Ramos (cell line): Measurements from ENCODE around the gene USPL1.
"Not testable (repeated sequence)": the region's sequence is repeated elsewhere in the genome, so short reads cannot be mapped to it uniquely, and the experiment has no call there.

Source experiments
- in situ Hi-C: fragments of 300-500 bp; cut with MboI; formaldehyde crosslinking; loops from one replicate; pipeline ENCODE4 v1.14.3; 2022; ENCODE audit warnings: low sequenced_read_pairs; ENCODE audit not compliant: unreplicated experiment

The USPL1 gene

DNA sequence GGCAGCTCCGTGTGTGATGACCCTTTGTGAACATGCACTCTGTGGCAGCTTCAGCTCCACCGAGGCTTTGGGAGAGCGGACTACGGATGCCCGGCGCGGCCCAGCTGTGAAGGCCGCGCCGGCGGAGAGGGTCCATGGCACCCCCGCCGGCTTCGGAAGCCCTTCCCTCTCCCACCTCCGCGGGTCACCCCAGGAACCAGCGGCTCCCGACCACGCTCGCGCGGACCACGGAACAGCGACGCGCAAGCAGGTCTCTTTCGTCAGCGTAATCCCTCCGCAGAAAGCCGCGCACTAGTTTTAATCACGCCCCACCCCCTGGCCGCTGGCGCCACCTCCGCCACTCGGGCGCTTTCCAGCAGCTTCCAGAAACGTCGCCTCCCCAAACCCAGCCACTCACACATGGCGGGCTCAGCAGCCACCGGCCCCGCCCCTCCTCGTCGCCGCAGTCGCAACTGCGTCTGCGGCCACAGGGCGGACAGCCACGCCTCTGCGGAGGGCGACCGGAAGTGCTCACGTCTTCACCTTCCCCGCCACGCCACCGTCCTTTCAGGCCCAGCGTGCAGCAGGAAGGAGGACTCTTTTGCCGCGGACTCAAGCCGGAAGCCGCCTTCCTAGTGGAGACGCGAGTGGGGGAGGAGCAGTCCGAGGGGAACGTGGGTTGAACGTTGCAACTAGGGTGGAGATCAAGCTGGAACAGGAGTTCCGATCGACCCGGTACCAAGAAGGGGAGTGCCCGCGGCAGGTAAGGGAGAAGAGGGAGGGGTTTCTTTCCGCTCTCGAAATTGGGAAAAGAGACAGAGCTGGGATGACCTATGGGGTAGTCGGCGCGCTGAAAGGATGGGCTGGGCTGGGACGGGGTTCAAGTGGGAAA lies at the start of gene USPL1:
TSS of gene USPL1 (plus strand) at position 606 of the 871 bp plus-strand sequence. CDS start 3,221 bp downstream, outside the sequence.
- in situ Hi-C loops, result no loop called here

DNA sequence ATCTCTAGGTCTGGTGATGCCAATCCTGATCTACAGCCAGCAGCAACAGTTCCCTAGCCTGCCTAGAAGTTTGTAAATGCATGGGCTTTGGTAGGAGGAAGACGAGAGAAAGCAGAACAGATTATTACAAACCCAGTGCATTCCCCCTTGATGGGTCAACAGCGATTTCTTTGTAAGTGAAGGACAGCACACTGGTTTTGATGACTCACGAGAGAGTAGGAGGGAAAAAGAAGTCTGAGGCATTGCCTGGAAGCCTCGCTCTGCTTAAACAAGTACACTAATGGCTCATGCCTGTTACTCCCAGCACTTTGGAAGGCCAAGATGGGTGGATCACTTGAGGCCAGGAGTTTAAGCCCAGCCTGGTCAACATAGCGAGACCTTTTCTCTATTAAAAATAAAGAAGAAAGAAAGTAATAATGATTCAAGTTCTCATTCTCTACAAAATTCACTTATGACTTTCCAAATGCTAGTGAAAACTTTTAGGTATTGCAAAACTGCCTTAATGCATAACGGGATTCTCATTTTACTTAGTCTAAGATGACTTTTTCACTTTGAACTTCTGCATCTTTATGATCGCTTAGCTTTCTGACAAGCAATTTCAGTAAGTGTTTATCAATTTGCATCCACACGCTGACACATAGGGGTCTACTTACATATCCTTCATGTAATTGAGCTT lies 47.7 kb upstream of the USPL1 start:
- in situ Hi-C loops, result loop anchor here (25.0 kb wide), 2 partner anchors 208 to 433 kb away; no protein-coding TSS in a partner anchor

DNA sequence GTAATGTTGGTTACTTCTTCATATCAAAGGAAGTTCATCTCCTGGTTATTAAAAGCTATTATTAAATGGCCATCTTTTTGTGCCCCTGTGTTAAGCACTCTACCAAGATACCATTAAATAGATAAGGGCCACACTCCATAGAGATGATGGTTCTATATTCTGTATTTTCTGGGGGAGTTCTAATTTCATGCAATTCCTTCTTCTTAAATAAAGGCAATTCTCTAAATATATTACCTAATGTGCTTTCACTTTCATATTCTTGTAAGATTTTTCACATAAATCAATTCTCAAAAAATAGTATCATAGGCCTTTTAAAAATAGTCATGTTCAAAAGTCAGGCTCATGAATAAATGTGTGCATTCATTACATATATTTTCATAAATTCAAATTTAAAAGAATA lies 47.0 kb upstream of the USPL1 start:
- in situ Hi-C loops, result loop anchor here (25.0 kb wide), 2 partner anchors 208 to 433 kb away; no protein-coding TSS in a partner anchor

DNA sequence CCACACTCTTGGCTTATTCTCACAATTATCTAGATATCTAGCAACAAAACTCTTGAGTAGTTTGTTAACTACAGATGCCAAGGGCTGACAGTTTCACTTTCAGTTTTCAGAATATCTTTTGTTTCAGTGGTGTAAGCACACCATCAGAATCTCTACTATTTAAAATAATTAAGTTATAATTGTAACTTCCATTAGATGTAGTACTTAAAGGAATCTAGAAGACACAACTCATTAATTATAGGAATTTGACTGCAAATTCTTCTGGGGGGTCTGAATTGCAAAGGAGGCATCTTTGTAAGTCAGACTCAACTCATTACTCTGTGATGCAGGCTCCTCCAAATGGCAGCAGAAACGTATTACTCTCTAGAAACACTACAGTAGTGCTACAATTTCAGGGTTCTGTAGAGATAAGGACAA lies 44.9 kb upstream of the USPL1 start:
- in situ Hi-C loops, result loop anchor here (25.0 kb wide), 2 partner anchors 211 to 436 kb away; no protein-coding TSS in a partner anchor

DNA sequence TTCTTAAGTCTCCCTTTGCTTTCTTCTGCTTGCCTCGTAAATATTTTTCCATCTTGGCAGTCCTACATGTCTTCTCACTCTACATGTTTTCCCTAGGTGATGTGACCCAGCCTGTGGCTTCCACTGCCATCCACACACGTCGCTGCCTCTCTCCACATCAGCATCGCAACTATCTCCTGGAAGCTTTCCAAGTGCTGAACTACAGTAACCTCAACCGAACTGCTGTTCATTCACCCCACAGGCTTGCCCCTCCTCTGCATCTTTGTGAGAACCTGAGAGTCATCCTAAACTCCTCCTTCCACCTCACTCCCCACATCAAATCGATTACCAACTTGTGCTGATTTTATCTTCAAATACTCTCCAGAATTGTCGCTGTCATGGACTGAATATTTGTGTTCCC lies 41.2 kb upstream of the USPL1 start:
- in situ Hi-C loops, result no loop called here

DNA sequence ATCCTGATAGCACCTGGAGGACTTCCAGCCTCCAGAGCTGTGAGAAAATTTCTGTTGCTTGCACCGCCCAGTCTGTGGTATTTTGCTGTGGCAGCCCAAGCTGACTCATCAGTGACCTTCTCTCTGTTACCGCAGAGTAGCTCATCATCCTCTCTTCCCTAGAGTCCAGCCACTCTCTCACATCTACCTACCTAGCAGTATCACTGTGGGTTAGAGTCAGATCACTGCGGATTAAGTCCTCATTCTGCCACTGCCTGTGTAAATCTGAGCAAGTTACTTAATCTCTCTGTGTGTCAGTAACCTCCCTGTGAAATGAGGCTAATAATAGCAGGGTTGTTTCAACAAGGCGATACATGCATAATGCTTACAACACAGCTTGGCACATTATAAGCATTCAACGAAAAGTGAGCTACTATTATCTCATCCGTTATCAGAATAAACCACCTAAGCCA lies 40.3 kb upstream of the USPL1 start:
- in situ Hi-C loops, result no loop called here

- in situ Hi-C loops, result no loop called here
Measured at GRCh38 chr13:30580852-30581502, 36.7 kb upstream of the USPL1 start.

- in situ Hi-C loops, result no loop called here
Measured at GRCh38 chr13:30581582-30581981, 36.1 kb upstream of the USPL1 start.

- in situ Hi-C loops, result no loop called here
Measured at GRCh38 chr13:30584051-30584731, 33.5 kb upstream of the USPL1 start.

GRCh38 chr13:30585748-30586262 lies 31.9 kb upstream of the USPL1 start:
- in situ Hi-C loops, result no loop called here

DNA sequence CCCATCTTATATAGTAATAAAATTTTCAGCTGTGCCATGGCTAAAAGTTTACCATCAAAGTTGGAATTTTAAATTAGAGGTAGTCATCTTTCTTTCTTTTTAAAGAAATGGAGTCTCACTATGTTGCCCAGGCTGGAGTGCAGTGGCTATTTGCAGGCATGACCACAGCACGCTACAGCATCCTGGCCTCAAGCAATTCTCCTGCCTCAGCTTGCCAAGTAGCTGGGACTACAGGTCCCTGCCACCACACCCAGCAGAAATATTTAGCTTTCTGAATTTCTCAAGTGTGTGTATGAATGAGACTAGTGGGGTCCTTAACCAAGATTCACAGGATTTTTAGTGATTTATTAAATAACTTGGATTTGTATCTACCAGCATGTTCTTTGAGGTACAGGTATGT lies 30.5 kb upstream of the USPL1 start:
- in situ Hi-C loops, result no loop called here

DNA sequence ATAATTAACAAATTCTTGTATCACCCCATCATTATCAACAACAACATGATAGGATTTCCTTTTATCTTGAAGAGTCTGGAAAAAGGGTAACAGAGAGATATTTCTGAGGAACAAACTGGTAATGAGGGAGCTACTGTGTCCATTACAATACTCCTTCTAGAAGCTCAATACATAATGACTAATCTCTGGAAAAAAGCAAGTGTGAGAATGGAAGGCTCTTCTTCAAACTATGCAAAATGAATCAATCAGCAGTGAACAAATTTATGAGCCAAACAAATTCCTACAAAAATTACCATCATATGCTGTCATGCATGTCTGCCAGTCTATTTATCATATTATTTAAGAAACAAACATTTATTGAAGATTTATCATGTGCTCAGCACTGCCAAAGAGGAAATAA lies 30.0 kb upstream of the USPL1 start:
- in situ Hi-C loops, result no loop called here

DNA sequence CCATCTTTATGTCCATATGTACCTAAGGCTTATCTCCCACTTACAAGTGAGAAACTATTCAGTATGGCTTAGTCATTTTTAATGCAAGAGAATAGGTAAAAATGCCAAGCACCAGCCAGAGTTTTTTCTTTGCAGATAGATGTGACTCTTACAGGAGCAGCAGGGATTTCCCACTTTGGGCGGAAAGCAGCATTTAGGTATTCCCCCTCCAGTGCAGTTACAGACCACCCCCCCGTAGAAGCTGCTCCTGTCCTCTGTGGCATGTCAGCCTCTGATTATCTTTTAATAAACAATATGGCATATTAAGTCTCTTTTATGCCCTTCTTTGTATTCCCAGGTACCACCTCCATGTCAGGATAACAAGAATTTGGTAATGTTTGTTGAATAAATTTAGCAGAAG lies 24.7 kb upstream of the USPL1 start:
- in situ Hi-C loops, result no loop called here

DNA sequence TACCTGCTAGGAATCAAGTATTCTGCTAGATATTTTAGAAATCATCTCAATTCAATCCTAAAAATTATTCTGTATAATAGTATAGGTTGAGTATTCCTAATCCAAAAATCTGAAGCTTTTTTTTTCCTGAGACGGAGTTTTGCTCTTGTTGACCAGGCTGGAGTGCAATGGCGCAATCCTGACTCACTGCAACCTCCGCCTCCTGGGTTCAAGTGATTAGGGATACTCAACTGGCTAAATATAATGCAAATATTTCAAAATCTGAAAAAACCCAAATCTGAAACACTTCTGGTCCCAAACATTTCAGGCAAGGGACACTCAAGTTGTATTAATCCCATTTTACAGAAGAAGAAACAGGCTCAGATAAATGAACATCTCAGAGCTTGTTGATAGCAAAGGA lies 17.2 kb upstream of the USPL1 start:
- in situ Hi-C loops, result no loop called here

GRCh38 chr13:30601836-30602235 lies 15.9 kb upstream of the USPL1 start:
- in situ Hi-C loops, result no loop called here

DNA sequence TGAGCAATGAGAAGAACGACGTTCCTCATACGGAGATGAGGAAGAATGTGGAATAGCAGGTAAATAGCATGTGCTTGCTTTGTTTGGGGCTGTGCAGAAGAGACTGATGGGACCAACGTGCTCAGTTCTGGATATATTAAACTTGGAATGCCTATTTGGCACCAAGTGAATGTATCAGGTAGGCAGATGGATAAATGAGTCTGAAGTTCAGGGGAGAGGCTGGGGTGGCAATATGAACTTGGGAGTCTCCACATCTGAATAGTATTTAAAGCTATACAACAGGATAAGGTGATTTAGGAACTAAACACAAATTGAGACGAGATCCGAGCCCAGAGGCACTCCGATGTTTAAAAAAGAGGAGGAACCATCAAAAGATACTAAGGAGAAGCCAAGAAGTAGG lies 12.7 kb upstream of the USPL1 start:
- in situ Hi-C loops, result no loop called here

- in situ Hi-C loops, result not testable (repeated sequence)
Measured at GRCh38 chr13:30607186-30607585, 10.5 kb upstream of the USPL1 start.

DNA sequence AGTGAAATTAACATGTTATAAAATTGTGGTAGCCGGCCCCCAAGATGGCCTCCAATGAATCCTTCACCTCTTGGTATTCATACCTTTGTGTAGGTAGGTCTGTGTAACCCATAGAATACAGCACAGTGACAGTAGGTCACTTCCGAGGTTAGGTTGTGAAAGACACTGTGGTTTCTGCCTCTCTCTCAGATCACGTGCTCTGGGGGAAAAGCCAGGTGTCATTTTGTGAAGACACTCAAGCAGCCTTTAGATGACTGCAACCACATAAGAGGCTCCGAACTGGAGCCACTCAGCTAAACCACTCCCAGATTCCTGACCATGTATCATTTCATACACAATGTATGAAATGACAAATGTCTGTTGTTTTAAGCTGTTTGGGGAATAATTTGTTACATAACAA lies 9.8 kb upstream of the USPL1 start:
- in situ Hi-C loops, result no loop called here

GRCh38 chr13:30608364-30608763 lies 9.4 kb upstream of the USPL1 start:
- in situ Hi-C loops, result no loop called here

- in situ Hi-C loops, result no loop called here
Measured at GRCh38 chr13:30610311-30610710, 7.4 kb upstream of the USPL1 start.
